GM10266 (cell line): ENCODE results near the gene SLC66A2.
"Not testable (repeated sequence)": the region's sequence is repeated elsewhere in the genome, so short reads cannot be mapped to it uniquely, and the experiment has no call there.

Experiments
- DNase-seq: peaks from one replicate; pipeline ENCODE4 v3.0.0; 2012; ENCODE audit errors: extremely low spot score
- TF ChIP-seq, protein P1 (sequence below): IDR thresholded peaks from 2 replicates; pipeline ENCODE4 v1.5.1; 2012; ENCODE audit warnings: mild to moderate bottlenecking, low read depth; ENCODE audit not compliant: control insufficient read depth, insufficient read depth; ENCODE audit errors: missing control alignments

The SLC66A2 gene

DNA sequence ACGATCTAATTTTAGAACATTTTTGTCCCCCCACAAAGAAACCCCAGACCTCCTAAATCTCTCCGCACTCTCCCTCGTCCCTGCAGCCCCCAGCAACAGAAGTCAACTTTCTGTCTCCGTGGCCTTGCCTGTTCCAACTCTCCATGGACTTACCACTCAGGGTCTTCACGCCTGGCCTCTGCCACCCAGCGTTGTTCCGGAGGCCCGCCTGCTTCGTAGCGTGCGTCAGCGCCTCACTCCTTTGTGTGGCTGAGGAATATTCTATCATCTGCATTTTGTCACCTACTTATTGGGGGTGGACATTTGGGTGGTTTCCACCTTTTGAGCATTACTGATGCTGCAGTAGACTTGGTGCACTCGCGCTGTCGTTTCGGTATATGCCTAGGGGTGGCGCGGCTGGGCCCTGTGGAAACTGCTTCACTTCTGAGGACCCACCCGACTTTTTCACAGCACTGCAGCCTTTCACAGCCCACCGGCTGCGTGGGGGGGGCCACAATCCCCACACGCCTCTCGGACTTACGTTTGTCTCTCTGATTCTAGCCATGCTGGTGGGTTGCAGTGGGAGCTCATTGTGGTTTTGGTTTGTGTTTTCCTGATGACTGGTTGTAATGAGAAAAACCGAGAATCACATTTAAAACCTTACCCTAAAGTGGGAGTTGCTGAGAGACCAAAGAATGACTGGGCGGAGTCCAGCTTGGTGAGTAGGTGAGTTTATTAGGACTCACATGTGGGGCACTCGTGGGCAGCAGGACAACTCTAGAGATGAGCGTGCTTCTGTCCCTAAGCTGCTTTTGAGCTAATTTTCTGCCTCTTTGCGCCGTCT lies 11.6 kb upstream of the SLC66A2 start:
- TF ChIP-seq, protein P1, sequence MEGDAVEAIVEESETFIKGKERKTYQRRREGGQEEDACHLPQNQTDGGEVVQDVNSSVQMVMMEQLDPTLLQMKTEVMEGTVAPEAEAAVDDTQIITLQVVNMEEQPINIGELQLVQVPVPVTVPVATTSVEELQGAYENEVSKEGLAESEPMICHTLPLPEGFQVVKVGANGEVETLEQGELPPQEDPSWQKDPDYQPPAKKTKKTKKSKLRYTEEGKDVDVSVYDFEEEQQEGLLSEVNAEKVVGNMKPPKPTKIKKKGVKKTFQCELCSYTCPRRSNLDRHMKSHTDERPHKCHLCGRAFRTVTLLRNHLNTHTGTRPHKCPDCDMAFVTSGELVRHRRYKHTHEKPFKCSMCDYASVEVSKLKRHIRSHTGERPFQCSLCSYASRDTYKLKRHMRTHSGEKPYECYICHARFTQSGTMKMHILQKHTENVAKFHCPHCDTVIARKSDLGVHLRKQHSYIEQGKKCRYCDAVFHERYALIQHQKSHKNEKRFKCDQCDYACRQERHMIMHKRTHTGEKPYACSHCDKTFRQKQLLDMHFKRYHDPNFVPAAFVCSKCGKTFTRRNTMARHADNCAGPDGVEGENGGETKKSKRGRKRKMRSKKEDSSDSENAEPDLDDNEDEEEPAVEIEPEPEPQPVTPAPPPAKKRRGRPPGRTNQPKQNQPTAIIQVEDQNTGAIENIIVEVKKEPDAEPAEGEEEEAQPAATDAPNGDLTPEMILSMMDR = peak; percentile 60
- peak; percentile 83 for DNase-seq

DNA sequence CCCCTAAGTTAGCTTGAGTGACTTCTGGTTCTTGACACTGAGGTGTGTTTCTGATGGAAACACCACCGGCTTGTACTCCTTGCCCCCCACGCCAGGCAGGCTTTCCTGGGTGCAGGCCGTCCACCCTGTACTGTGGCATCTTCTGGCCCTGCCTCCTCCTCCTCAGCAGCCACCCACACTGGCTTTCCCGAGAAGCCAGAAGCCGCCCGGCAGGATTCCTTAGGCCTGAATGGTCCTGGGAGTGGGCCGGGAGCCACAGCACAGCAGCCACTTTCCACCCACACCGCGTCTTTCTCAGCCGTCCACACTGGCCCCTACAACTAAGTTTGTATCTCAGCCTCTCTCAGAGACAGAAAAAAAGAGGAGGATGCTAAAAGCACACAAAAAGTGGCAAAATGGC lies 10.9 kb upstream of the SLC66A2 start:
- no peak for DNase-seq

DNA sequence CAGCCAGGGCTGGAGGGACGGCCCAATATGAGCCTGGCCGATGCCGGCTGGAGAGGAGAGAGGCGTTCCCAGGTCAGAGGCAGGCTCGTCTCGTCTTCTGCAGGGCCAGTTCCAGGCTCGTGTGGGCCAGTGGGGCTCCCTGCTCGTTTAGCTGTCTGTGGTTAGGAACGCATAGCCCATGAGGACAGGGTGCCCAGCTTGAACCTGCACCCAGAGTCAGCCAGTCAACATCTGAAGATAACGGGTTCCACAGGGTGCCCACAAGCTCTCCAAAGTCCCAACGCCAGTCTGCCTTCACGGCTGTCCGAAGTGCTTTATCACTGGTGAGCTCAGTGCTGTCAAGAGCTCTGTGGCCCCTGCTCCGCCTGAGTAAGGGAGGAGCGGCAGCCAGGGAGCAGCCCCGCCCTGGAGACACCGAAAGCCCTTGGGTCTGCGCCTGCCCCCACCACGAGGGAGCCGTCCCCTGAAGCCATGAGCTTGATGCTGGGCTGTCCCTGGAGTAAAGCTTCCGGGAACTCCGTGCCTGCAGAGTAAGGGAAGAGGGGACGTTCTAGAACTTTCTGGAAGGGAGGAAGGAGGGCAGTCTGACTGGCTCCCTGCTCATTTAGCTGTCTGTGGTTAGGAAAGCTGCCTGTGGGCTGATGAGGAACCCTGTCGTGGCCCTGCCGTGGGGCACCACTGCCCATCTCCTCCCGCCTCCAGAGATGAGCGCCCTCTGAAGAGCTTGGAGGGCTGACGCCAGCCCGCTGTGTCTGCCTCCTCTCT lies 10.3 kb upstream of the SLC66A2 start:
- DNase-seq = no peak

More for the DNA sequence above, 10.9 kb upstream of the SLC66A2 start:
- TF ChIP-seq, protein P1 = no peak

GRCh38 chr18:79960921-79961526 lies 9.6 kb upstream of the SLC66A2 start:
- TF ChIP-seq, protein P1 = no peak
- no peak for DNase-seq

More for the DNA sequence above, 10.3 kb upstream of the SLC66A2 start:
- TF ChIP-seq, protein P1 = no peak

DNA sequence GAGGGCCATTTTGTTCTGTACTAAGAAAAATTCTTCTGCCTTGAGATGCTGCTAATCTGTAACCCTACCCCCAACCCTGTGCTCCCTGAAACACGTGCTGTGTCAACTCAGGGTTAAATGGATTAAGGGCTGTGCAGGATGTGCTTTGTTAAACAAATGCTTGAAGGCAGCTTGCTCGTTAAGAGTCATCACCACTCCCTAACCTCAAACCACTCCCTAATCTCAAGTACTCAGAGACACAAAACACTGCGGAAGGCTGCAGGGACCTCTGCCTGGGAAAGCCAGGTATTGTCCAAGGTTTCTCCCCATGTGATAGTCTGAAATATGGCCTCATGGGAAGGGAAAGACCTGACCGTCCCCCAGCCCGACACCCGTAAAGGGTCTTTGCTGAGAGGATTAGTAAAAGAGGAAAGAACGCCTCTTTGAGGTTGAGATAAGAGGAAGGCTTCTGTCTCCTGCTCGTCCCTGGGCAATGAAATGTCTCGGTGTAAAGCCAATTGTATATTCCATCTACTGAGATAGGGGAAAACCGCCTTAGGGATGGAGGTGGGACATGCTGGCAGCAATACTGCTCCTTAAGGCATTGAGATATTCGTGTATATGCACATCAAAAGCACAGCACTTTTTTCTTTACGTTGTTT lies 8.8 kb upstream of the SLC66A2 start:
- DNase-seq = not testable (repeated sequence)

DNA sequence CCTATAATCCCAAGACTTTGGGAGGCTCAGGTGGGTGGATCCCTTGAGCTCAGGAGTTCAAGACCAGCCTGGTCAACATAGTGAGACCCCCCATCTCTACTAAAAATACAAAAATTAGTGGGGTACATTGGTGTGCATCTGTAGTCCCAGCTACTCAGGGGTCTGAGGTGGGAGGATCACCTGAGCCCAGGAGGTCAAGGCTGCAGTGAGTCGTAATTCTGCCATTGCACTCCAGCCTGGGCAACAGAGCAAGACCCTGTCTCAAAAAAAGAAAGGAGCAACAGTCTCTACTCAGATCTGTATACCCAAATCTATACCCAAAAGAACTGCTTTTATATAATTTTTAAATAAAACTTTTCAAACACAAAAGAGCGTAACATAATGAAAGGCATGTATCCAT lies 7.5 kb upstream of the SLC66A2 start:
- TF ChIP-seq, protein P1 = no peak
- no peak for DNase-seq

DNA sequence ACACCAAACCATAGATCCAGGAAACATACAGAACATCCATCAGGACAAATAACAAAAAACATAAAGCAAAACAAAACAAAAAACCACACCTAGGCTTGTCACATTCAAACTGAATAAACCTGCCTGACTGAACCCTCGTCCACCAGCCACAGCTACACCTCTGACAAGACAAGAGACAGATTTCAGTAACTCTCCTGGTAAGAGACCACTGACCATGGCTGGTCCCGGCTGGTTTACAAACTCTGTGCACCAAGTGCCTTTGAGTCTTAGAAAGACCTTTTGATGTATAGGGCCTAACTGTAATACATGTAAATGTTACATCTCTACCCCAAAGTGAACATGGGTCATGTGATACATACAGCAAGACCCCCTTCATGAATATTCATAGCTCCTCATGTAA lies 4.8 kb upstream of the SLC66A2 start:
- TF ChIP-seq, protein P1 = no peak
- DNase-seq = no peak
